GM12878 (cell line): ENCODE measurements around the gene CASK.

ENCODE experiments used
- CTCF ChIP-seq, 3 experiments: IDR thresholded peaks in 2 of 3; conservative IDR thresholded peaks in 1 of 3; 2 replicates each; pipeline ENCODE4 v1.5.1; 2011; ENCODE audit warnings: low read depth in 3 of 3, low read length in 3 of 3, mild to moderate bottlenecking in 3 of 3, control low read depth in 2 of 3, moderate library complexity in 2 of 3, inconsistent platforms in 1 of 3, mixed read lengths in 1 of 3; ENCODE audit not compliant: control insufficient read depth in 2 of 3, insufficient read depth in 1 of 3; ENCODE audit errors: extremely low read depth in 1 of 3
- EGR1 ChIP-seq, 2 experiments: IDR thresholded peaks; 1 replicate in 1 of 2; 2 replicates in 1 of 2; pipeline ENCODE4 v1.6.1; 2011 to 2012; ENCODE audit warnings: low read depth in 2 of 2, low read length in 2 of 2, borderline replicate concordance in 1 of 2, mild to moderate bottlenecking in 1 of 2, moderate library complexity in 1 of 2
- GABPA ChIP-seq: IDR thresholded peaks from 2 replicates; pipeline ENCODE4 v1.6.1; 2014; ENCODE audit warnings: antibody characterized with exemption, low read depth, mild to moderate bottlenecking, inconsistent platforms
- MTA2 ChIP-seq: fragments of 450-650 bp; IDR thresholded peaks from 2 replicates; pipeline ENCODE4 v1.6.1; 2016; ENCODE audit warnings: low read depth, mild to moderate bottlenecking, moderate library complexity
- NR2C2 ChIP-seq: IDR thresholded peaks from 2 replicates; pipeline ENCODE4 v1.6.1; 2011; ENCODE audit warnings: borderline replicate concordance, low read depth; ENCODE audit not compliant: control insufficient read depth, insufficient read length
- PAX5 ChIP-seq: IDR thresholded peaks from 2 replicates; pipeline ENCODE4 v1.6.1; 2011; ENCODE audit warnings: low read depth, low read length, borderline replicate concordance
- RAD21 ChIP-seq: IDR thresholded peaks from 2 replicates; pipeline ENCODE4 v1.6.1; 2011; ENCODE audit warnings: mild to moderate bottlenecking, low read depth, low read length, moderate library complexity; ENCODE audit not compliant: insufficient read depth

- TF ChIP-seq RAD21 (no peak), GABPA (no peak), NR2C2 (no peak), MTA2 (peak; percentile 55), EGR1 (IDR thresholded peaks at IDR 0.05; ENCODE audit: borderline replicate concordance in 1 of 2, low read depth in 2 of 2, low read length in 2 of 2) (no peak), PAX5 (no peak), CTCF (IDR thresholded peaks at IDR 0.05 in 2 of 3, conservative IDR thresholded peaks at IDR 0.05 in 1 of 3; ENCODE audit: control insufficient read depth in 2 of 3, extremely low read depth in 1 of 3, insufficient read depth in 1 of 3, low read depth in 3 of 3, low read length in 3 of 3) (no peak)
These were observed 217.5 kb downstream of the CASK start for GRCh38 chrX:41705680-41706374.
